HL-60 (cell line): Measurements from ENCODE around the gene SFI1.

ENCODE experiments used
- DNase-seq, 2 experiments: peaks; one replicate each; pipeline ENCODE4 v3.0.0-alpha.2; 2010 to 2020; ENCODE audit warnings: low read depth in 1 of 2, low spot score in 1 of 2
- H3K27ac ChIP-seq: fragments of 250-450 bp; sonication (Bioruptor Pico); replicated peaks from 2 replicates; pipeline ENCODE4 v1.5.1; 2020; ENCODE audit warnings: mild to moderate bottlenecking, moderate library complexity
- H3K27me3 ChIP-seq: fragments of 250-450 bp; sonication (Bioruptor Pico); 2 replicates; pipeline ENCODE4 v1.5.1; 2021; ENCODE audit warnings: mild to moderate bottlenecking, moderate library complexity; ENCODE audit not compliant: insufficient read depth, poor library complexity, severe bottlenecking
- H3K4me3 ChIP-seq: replicated peaks from 2 replicates; pipeline ENCODE4 v1.5.1; 2011; ENCODE audit warnings: mild to moderate bottlenecking, control low read depth, low read length; ENCODE audit not compliant: insufficient read depth
- GABPA ChIP-seq: IDR thresholded peaks from 2 replicates; pipeline ENCODE4 v1.6.1; 2012; ENCODE audit warnings: low read depth
- POLR2AphosphoS5 ChIP-seq: IDR thresholded peaks from 2 replicates; pipeline ENCODE4 v1.6.1; 2012; ENCODE audit warnings: low read depth
- SPI1 ChIP-seq: IDR thresholded peaks from 2 replicates; pipeline ENCODE4 v1.6.1; 2012; ENCODE audit warnings: low read depth, mild to moderate bottlenecking, borderline replicate concordance
- TF ChIP-seq, protein P1 (sequence below): IDR thresholded peaks from 2 replicates; pipeline ENCODE4 v1.6.1; 2012; ENCODE audit warnings: low read depth; ENCODE audit not compliant: insufficient replicate concordance
- TF ChIP-seq, protein P2 (sequence below): IDR thresholded peaks from one replicate; pipeline ENCODE4 v1.5.1; 2011; ENCODE audit warnings: low read length, control low read depth, inconsistent platforms; ENCODE audit not compliant: insufficient read depth

The SFI1 gene

DNA sequence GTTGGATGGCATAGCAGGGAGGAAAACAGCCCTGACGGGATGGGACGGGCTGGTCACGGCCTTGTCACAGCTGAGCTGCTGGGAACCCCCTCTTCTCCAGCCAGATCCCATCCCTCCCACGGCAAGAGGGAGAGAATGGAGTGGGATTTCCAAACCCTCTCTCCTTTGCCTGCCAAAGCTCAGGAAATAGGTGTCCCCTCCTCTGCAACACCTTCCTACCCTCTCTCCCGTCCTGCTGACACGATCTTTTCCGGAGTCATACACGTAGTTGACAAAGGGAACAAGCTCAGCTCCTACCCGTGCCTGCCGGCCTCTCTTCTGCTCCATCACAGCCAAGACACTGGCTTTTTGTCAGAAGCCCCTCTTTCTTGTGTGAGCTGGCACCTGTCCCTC is 117.6 kb downstream of the SFI1 start:
- TF ChIP-seq, protein P1, sequence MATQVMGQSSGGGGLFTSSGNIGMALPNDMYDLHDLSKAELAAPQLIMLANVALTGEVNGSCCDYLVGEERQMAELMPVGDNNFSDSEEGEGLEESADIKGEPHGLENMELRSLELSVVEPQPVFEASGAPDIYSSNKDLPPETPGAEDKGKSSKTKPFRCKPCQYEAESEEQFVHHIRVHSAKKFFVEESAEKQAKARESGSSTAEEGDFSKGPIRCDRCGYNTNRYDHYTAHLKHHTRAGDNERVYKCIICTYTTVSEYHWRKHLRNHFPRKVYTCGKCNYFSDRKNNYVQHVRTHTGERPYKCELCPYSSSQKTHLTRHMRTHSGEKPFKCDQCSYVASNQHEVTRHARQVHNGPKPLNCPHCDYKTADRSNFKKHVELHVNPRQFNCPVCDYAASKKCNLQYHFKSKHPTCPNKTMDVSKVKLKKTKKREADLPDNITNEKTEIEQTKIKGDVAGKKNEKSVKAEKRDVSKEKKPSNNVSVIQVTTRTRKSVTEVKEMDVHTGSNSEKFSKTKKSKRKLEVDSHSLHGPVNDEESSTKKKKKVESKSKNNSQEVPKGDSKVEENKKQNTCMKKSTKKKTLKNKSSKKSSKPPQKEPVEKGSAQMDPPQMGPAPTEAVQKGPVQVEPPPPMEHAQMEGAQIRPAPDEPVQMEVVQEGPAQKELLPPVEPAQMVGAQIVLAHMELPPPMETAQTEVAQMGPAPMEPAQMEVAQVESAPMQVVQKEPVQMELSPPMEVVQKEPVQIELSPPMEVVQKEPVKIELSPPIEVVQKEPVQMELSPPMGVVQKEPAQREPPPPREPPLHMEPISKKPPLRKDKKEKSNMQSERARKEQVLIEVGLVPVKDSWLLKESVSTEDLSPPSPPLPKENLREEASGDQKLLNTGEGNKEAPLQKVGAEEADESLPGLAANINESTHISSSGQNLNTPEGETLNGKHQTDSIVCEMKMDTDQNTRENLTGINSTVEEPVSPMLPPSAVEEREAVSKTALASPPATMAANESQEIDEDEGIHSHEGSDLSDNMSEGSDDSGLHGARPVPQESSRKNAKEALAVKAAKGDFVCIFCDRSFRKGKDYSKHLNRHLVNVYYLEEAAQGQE, result no peak
- TF ChIP-seq POLR2AphosphoS5 (no peak), SPI1 (no peak), GABPA (no peak)
- TF ChIP-seq, protein P2, sequence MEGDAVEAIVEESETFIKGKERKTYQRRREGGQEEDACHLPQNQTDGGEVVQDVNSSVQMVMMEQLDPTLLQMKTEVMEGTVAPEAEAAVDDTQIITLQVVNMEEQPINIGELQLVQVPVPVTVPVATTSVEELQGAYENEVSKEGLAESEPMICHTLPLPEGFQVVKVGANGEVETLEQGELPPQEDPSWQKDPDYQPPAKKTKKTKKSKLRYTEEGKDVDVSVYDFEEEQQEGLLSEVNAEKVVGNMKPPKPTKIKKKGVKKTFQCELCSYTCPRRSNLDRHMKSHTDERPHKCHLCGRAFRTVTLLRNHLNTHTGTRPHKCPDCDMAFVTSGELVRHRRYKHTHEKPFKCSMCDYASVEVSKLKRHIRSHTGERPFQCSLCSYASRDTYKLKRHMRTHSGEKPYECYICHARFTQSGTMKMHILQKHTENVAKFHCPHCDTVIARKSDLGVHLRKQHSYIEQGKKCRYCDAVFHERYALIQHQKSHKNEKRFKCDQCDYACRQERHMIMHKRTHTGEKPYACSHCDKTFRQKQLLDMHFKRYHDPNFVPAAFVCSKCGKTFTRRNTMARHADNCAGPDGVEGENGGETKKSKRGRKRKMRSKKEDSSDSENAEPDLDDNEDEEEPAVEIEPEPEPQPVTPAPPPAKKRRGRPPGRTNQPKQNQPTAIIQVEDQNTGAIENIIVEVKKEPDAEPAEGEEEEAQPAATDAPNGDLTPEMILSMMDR, result no peak
- H3K4me3 ChIP-seq, result no peak overlapping the region
- DNase-seq, result no peak
- no peak overlapping the region for H3K27ac ChIP-seq
- H3K27me3 ChIP-seq, result no peaks in the 10 kb centered on the region

- no peak overlapping the region; the same call in 1 of the 2 replicates for H3K27ac ChIP-seq
- no peak overlapping the region for H3K4me3 ChIP-seq
- H3K27me3 ChIP-seq, result no peaks in the 10 kb centered on the region
- TF ChIP-seq, protein P2, result no peak
- TF ChIP-seq SPI1 (no peak), POLR2AphosphoS5 (no peak; the same call in 1 of the 2 replicates), GABPA (no peak)
- TF ChIP-seq, protein P1, result no peak
- DNase-seq, result no peak
Observed at GRCh38 chr22:31614781-31615490, 118.6 kb downstream of the SFI1 start.

- Histone ChIP-seq H3K27me3 (no peaks in the 10 kb centered on the region), H3K4me3 (no peak overlapping the region), H3K27ac (peak overlapping the region; percentile 0)
- TF ChIP-seq, protein P1, result no peak
- TF ChIP-seq POLR2AphosphoS5, result no peak
- TF ChIP-seq GABPA, result no peak
- TF ChIP-seq, protein P2, result no peak
- no peak for TF ChIP-seq SPI1
- DNase-seq, result peak in 1 of 2 experiments; percentile 35
Observed at GRCh38 chr22:31615491-31615860, 119.1 kb downstream of the SFI1 start.
